HUES64 (cell line): ENCODE measurements around the gene RNF217.
"Not testable (repeated sequence)": the region's sequence is repeated elsewhere in the genome, so short reads cannot be mapped to it uniquely, and the experiment has no call there.

Experiments
- H3K27ac ChIP-seq: 2 replicates; pipeline ENCODE4 v1.7.0; 2013; ENCODE audit warnings: low read depth, low read length, inconsistent platforms
- H3K27me3 ChIP-seq: 2 replicates; pipeline ENCODE4 v1.6.1; 2013; ENCODE audit warnings: mild to moderate bottlenecking, low read length; ENCODE audit not compliant: insufficient read depth
- H3K36me3 ChIP-seq: 2 replicates; pipeline ENCODE4 v1.6.1; 2013; ENCODE audit warnings: mild to moderate bottlenecking, low read length; ENCODE audit not compliant: insufficient read depth
- H3K4me1 ChIP-seq: 2 replicates; pipeline ENCODE4 v1.6.1; 2013; ENCODE audit warnings: mild to moderate bottlenecking, low read length, moderate library complexity; ENCODE audit not compliant: insufficient read depth
- H3K4me3 ChIP-seq: 2 replicates; pipeline ENCODE4 v1.5.1; 2013; ENCODE audit warnings: mild to moderate bottlenecking, low read length, moderate library complexity
- H3K9ac ChIP-seq: 2 replicates; pipeline ENCODE4 v1.6.1; 2013; ENCODE audit warnings: mild to moderate bottlenecking, low read depth, low read length
- H3K9me3 ChIP-seq: 2 replicates; pipeline ENCODE4 v1.6.1; 2013; ENCODE audit warnings: low read depth, low read length; ENCODE audit not compliant: insufficient read depth
- WGBS: fragments of 150-250, 120-280 bp; methylation state at CpG from one replicate; pipeline ENCODE4 v1.1.7; 2013; ENCODE audit warnings: missing lambda C conversion rate; 5-methylcytosine and 5-hydroxymethylcytosine counted together

Gene RNF217

DNA sequence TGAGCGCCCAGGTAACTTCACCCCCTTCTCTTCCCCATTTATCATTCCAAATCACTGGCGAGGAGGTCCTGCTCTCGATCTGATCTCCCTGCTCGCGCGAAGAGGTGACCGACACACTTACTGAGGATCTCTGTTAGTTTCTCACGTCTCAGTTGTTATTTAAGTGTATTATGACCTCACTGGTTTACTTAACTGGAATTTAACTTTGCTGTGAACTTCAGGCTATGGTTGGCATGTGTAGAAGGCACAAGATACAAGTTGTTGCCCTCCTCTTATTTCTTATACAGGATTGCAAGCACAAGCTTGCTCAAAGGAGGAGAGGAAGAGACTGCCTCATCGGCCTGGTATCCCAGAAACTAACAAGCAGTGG, 1.2 kb downstream of the RNF217 start:
- Histone ChIP-seq H3K4me1 (peaks cover 23% of the 10 kb centered on the region), H3K27me3 (peaks cover 12% of the 10 kb centered on the region), H3K36me3 (no peaks in the 10 kb centered on the region), H3K9me3 (no peaks in the 10 kb centered on the region), H3K27ac (no peak overlapping the region), H3K9ac (peak overlapping the region; percentile 74), H3K4me3 (peak overlapping the region; percentile 77)
- 19% methylated on average over 9 of the region's 9 CpGs for WGBS

DNA sequence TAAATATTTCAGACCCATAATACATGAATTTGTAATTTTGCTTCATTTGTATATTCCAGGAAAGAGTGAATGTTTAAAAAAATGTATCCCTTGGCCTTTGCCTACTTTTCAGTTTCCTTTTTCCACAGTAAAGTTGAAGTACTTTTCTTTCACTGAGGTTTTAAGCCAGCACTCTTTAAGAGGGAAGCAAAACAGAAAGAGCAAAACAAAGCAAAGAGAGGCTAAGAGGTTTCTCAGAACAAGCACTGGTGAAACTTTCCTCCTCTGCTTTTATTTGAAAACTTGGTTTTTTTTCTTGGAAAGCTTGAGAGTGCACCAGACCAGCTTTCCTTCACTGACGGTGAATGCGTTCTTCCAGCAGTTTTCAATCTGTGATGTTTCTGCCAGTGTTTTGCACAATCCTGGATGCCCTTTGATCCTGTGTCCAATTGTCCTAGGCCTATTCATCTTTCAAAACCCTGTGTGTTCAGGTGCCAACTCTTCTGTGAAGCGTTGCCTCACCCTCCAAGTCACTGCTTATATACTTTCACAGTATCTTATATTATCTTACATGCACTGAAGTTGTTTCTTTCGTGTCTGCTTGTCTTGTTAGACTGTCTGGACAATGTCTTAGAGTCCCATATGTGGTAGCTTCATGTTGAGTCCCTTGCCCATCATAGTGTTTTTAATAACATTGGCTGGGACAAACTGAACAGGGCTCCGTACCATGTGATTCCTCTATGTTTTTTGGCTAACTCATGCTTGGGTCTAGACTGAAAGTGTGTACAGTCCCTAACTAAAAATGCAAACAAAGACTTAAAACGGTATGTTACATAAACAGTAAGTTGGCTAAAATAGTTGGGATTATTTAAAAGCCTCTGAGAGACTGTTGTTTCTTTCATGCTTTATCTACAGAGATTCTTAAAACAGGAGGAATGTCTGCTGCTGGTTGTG, 1.9 kb downstream of the RNF217 start:
- no peaks in the 10 kb centered on the region for H3K36me3 ChIP-seq
- H3K4me3 ChIP-seq, result peak overlapping the region; percentile 77
- peaks cover 12% of the 10 kb centered on the region for H3K27me3 ChIP-seq
- H3K9me3 ChIP-seq, result no peaks in the 10 kb centered on the region
- no peak overlapping the region for H3K27ac ChIP-seq
- H3K9ac ChIP-seq, result peak overlapping the region; percentile 74; the same call in 1 of the 2 replicates
- 89% methylated on average over 6 of the region's 6 CpGs for WGBS
- H3K4me1 ChIP-seq, result peaks cover 23% of the 10 kb centered on the region

DNA sequence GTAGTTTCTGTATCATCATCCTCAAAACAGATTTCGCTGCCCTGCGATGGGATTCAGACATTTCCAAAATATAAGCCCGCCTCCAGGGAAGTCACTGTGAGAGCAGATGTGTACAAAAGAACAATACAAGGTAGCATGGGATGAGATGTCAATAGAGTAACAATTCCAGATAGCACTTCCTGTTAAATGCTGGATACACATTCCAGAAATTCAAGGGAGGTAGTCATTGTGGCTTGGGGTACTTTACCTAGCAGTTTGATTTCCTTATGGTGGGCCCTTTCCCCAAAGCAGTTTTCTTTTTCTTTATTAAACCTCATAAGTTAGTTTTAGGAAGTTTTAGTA, 2.5 kb downstream of the RNF217 start:
- 0 out of 2 replicates have a peak overlapping the region, but pooled peaks have one; percentile 3 for H3K9ac ChIP-seq
- H3K27ac ChIP-seq, result no peak overlapping the region
- H3K4me3 ChIP-seq, result peak overlapping the region; percentile 77
- H3K36me3 ChIP-seq, result no peaks in the 10 kb centered on the region
- H3K9me3 ChIP-seq, result no peaks in the 10 kb centered on the region
- 91% methylated on average over 3 of the region's 3 CpGs for WGBS
- peaks cover 23% of the 10 kb centered on the region for H3K4me1 ChIP-seq
- H3K27me3 ChIP-seq, result peaks cover 12% of the 10 kb centered on the region

DNA sequence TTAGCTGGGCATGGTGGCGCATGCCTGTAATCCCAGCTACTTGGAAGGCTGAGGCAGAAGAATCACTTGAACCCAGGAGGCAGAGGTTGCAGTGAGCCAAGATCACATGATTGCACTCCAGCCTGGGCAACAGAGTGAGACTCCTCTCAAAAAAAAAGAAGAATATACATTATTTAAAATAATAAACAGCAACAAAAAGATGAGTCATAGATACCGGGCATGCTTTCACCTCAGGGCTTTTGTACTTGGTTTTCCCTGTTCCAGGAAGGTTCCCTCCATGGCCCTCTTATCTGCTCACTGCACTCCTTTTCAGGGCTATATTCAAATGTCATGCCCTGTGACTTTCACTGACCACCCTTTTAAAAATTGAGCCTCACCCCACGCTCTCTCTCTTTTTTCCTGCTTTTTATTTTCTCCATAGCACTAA, 3.2 kb downstream of the RNF217 start:
- peaks cover 11% of the 10 kb centered on the region for H3K27me3 ChIP-seq
- not testable (repeated sequence) for H3K36me3 ChIP-seq, H3K9ac ChIP-seq, H3K9me3 ChIP-seq, H3K27ac ChIP-seq, H3K4me3 ChIP-seq
- WGBS, result 92% methylated on average over 3 of the region's 3 CpGs
- H3K4me1 ChIP-seq, result peaks cover 23% of the 10 kb centered on the region

DNA sequence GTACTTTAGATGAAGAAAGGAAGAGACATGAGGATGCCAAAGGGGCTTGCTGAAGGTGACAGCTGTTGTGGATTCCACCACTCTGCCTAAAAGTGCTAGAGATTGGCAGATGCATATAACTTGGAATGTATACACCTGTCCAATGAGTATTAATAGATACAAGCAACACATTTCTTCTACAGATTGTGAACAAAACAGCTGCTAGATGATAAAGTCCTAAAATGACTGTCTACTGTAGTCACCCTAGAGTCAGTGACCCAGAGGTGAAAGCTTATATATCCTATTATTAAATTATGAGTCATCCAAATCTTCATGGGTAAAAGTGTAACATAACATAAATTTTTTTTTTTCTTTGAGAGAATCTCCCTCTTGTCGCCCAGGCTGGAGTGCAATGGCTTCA, 5.2 kb downstream of the RNF217 start:
- H3K27ac ChIP-seq, result no peak overlapping the region
- H3K9me3 ChIP-seq, result no peaks in the 10 kb centered on the region
- WGBS, result 95% methylated on average over 1 of the region's 1 CpG
- H3K4me1 ChIP-seq, result peaks cover 15% of the 10 kb centered on the region; the same call in 1 of the 2 replicates
- H3K27me3 ChIP-seq, result no peaks in the 10 kb centered on the region; the same call in 1 of the 2 replicates
- H3K4me3 ChIP-seq, result no peak overlapping the region
- H3K9ac ChIP-seq, result no peak overlapping the region
- peaks cover 3% of the 10 kb centered on the region; the same call in 1 of the 2 replicates for H3K36me3 ChIP-seq

DNA sequence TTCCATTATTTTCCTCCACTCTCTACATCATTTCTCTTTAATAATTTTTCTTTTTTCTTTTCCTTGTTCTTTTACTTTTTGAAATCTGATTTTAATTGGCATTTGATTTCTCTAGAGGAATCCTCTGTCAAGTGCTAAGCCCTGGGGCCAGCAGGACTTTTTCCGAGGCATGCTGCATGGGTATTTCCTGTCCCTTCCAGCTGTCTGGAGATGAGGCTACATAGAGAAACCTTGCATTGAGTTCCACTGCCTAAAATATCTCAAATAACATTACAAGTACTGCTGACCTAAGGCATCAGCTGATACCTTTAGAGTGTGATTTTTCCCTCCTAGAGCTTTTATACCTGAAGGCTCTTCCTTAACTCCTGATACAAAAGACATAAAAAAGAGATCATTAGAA, 6.2 kb downstream of the RNF217 start:
- H3K4me1 ChIP-seq, result peaks cover 15% of the 10 kb centered on the region; the same call in 1 of the 2 replicates
- no peak overlapping the region for H3K9ac ChIP-seq
- no peaks in the 10 kb centered on the region for H3K9me3 ChIP-seq
- H3K36me3 ChIP-seq, result peaks cover 3% of the 10 kb centered on the region; the same call in 1 of the 2 replicates
- no peak overlapping the region for H3K4me3 ChIP-seq
- no peak overlapping the region for H3K27ac ChIP-seq
- whole genome bisulfite sequencing, result 74% methylated on average over 1 of the region's 1 CpG
- no peaks in the 10 kb centered on the region for H3K27me3 ChIP-seq

DNA sequence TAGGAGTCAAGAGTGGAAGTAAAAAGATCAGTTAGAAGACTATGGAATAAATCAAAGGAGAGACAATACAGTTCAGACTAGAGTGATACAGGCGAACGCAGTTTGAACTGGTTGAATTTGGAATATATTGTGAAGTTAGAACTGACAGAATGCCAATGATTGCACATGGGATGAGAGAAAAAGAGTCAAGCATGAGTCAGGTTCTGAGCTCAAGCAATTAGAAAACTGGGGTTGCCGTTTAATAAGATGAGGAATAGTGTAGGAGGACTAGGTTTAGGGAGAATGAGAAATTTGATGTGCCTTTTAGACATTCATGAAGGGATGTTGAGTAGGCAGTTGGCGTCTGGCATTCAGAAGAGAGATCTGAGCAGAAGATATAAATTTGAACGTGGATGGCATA, 8.0 kb downstream of the RNF217 start:
- H3K4me3 ChIP-seq, result no peak overlapping the region
- 0 out of 2 replicates have a peak, but pooled peaks cover 3% of the 10 kb centered on the region for H3K4me1 ChIP-seq
- H3K9ac ChIP-seq, result no peak overlapping the region
- H3K27ac ChIP-seq, result no peak overlapping the region
- no peaks in the 10 kb centered on the region for H3K9me3 ChIP-seq
- 94% methylated on average over 5 of the region's 5 CpGs for WGBS
- no peaks in the 10 kb centered on the region for H3K27me3 ChIP-seq
- peaks cover 3% of the 10 kb centered on the region; the same call in 1 of the 2 replicates for H3K36me3 ChIP-seq

DNA sequence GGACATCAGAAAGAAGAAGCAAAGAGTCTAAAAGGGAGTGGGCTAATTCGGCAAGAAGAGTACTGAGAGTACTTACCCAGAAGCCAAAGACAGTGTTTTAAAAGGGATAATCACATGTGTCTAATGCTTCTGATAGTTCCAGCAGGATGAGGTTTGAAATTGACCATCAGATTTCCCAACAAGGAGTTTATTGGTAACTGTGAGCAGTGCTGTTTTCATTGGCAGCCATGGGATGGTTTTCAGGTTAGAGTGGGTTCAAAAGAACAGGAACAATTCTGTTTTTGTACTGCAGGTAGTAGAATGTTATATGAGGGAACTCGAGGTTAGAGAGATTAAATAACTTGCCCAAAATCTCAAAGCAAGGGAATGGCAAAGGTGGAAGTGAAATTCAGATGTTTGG, 8.5 kb downstream of the RNF217 start:
- H3K4me1 ChIP-seq, result 0 out of 2 replicates have a peak, but pooled peaks cover under 1% of the 10 kb centered on the region
- peaks cover 3% of the 10 kb centered on the region; the same call in 1 of the 2 replicates for H3K36me3 ChIP-seq
- H3K9ac ChIP-seq, result no peak overlapping the region
- H3K9me3 ChIP-seq, result no peaks in the 10 kb centered on the region
- no peak overlapping the region for H3K4me3 ChIP-seq
- 90% methylated on average over 2 of the region's 2 CpGs for WGBS
- H3K27ac ChIP-seq, result no peak overlapping the region
- H3K27me3 ChIP-seq, result no peaks in the 10 kb centered on the region

DNA sequence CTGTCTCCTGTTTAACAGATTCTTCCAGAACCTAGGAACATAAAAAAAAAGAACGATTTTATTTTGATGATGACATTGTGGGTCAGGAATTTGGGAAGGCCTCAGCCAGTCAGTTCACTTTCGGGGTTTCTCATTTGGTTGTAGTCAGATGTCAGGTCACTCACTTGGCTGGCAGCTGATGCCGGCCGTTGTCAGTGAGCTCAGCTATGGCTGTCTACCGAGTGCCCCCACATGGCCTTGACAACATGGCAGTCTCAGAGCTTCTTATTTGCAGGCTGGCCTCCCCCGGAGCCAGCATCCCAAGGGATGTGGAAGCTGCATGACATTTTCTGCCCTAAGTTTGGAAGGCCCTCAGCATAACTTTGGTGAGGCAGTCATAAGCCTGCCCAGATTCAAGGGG, 11.5 kb downstream of the RNF217 start:
- H3K36me3 ChIP-seq, result peaks cover 20% of the 10 kb centered on the region
- no peak overlapping the region for H3K27ac ChIP-seq
- no peaks in the 10 kb centered on the region for H3K4me1 ChIP-seq
- no peak overlapping the region for H3K4me3 ChIP-seq
- H3K9ac ChIP-seq, result no peak overlapping the region
- H3K27me3 ChIP-seq, result no peaks in the 10 kb centered on the region
- WGBS, result 94% methylated on average over 6 of the region's 6 CpGs
- peaks cover 14% of the 10 kb centered on the region for H3K9me3 ChIP-seq

DNA sequence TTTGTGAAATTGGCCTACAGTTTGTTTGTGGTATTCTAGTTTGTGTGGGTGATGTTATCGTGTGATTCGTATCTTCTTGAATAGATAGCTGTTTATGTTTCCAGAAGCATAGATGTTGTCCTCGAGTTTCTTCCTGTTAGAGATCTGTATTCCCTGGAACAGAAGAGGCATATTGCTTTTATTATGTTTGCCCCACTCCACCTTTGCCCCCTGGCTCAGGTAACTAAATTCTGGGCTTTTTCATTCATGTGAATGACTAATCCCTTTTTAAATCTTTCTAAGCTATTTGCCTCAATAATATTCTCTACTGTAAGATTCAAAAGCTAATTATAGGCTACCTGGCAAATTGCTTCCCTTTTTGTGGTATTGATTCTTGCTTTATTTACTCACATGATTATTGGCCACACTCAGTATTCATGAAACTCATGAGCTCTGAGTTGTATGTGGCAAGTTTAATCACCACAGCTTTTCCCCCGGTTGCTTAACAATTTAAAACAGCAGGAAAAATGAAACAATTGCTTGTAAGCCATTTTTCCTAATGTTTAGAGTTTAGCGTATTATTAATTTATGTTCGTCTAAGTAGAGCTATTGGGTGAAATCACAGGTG, 12.6 kb downstream of the RNF217 start:
- Histone ChIP-seq H3K27ac (no peak overlapping the region), H3K27me3 (no peaks in the 10 kb centered on the region), H3K4me3 (no peak overlapping the region), H3K4me1 (no peaks in the 10 kb centered on the region), H3K9me3 (peaks cover 22% of the 10 kb centered on the region), H3K9ac (no peak overlapping the region), H3K36me3 (peaks cover 24% of the 10 kb centered on the region)
- WGBS, result 95% methylated on average over 6 of the region's 6 CpGs
